GM19467 (cell line): ENCODE data around the gene PTPRT.

Experiments
- ATAC-seq: cut with Tn5 transposase; IDR thresholded peaks from one replicate; pipeline ENCODE4 v1.9.1; 2021; ENCODE audit warnings: mild to moderate bottlenecking, moderate library complexity; ENCODE audit not compliant: unreplicated experiment

Gene PTPRT

DNA sequence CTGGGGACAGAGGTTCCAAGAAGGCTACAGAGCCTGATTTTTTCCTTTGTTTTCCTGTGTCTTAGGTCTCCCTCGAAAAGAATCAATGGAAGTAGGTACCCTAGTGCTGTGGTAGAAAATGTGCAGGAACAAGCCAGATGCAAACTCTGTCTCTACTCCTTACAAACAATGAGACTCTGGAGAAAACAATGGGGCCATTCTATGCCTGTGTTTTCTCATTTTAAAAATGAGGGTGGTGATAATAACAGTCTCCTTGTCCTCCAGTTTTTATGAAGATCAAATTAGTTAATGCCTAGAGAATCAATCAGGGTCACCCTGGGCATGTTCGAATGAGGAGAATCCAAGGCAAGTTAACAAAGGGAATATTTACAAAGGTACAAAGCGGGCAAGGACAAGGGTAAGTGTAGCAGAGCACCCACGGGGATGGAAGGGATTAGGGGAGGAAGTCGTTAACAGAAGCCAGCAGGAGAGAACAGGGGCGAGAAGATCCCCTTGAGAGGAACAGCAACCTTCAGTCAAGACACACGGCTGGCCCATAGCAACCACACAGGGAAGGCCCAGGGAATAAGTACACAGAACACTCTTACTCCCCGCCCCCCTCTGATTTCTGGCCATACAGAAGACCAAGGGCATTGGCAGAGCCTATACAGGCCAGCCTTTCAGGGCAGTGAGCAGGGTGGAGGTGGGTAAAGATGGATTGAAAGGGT, 342.8 kb downstream of the PTPRT start:
- ATAC-seq, result no peak

GRCh38 chr20:42844751-42845150, 345.0 kb downstream of the PTPRT start:
- no peak for ATAC-seq

- ATAC-seq, result no peak
Measured at GRCh38 chr20:42837456-42837855, 352.2 kb downstream of the PTPRT start.

GRCh38 chr20:42836339-42836738, 353.4 kb downstream of the PTPRT start:
- ATAC-seq, result no peak

- ATAC-seq, result no peak
Measured at GRCh38 chr20:42807876-42808275, 381.8 kb downstream of the PTPRT start.

- ATAC-seq, result no peak
Measured at GRCh38 chr20:42795111-42795695, 394.5 kb downstream of the PTPRT start.

DNA sequence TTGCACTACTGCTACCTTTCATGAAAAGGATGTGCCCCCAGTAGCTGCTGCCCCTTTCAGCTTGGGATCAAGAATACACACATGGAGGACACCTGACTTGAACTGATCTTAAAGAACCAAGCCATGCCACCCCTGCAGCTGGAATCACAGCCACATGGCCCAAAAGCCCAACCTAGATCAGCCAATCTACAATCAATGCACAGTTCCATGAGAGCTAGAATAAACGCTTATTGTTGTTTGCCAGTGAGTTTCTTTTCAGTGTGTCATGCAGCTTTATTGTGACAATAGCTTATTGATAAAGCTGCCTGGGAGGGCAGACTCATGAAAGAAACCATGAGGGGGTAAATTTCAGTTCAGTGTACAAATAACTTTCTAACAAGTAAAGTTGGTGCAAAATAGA, 397.7 kb downstream of the PTPRT start:
- ATAC-seq, result no peak

DNA sequence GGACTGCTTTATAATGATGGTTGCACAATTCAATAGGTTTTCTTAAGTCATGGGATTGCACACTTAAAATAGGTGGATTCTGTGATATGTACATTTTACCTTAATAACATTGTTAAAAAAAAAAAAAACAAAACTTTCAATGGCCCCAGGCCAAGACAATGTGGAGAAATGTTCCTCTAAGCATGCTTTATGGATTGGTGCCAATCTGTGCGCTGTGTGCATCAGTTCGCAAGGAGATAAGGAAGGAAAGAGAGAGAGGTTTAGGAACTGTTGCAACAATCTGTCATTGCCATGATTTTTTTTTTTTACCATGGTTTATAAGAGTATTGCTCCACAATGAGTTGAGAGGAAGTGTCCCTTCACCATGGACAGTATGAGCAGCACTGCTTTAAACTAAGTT, 399.6 kb downstream of the PTPRT start:
- no peak for ATAC-seq

DNA sequence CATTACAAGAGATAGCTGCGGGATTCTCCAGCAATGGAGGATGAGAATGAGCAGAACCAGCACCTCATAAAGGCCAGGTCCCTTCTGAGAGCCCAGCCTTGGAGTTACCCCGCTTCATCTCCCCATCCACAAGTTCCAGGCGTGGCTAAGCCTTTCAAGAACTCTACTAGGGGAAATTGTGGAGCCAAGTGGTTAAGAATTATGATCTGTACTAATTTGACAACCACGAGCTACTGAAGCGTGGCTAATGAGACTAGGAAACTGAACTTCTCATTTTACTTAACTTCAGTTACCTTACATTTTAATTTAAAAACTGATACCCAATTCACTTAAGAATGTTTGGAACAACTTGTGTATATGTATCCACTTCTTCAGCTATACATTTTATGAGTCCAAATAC, 401.0 kb downstream of the PTPRT start:
- no peak for ATAC-seq

DNA sequence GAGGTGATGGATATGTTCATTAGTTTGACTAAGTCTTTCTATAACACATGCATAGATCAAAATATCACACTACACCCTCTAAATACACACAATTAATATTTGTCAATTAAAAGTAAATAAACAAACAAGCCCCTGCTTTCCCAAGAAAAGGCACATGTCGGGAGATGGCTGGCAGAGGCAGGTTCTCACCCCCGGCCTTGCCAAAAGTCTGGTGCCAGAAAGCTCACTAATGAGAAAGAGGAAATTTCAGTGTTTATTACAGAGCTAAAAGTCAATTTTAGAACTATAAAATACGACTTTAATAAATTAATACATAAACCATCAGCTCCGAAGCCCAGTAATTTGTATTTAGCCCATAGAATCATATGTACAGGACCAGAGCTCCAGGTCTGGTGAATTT, 404.7 kb downstream of the PTPRT start:
- no peak for ATAC-seq

DNA sequence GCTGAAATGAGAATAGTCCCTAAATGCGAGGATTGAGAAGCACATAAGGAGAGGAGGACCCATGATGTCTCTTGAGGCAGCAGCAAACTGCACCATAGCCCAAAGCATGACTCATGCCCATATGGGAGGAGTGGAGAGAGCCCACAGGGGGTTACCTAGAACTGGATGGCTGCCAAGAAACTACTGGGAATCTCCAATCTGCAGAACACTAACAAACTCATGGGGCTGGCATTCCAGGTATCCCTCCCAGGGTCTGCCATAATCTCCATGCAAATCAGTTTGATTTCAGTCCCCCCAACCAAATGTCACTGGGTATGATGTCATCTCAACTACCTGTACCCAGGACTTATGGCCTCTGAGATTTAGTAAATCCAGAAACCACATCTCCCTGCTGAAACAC, 410.5 kb downstream of the PTPRT start:
- no peak for ATAC-seq

GRCh38 chr20:42775866-42776265, 413.8 kb downstream of the PTPRT start:
- no peak for ATAC-seq

- no peak for ATAC-seq
Measured at GRCh38 chr20:42775037-42775436, 414.7 kb downstream of the PTPRT start.

- no peak for ATAC-seq
Measured at GRCh38 chr20:42763015-42763414, 426.7 kb downstream of the PTPRT start.

DNA sequence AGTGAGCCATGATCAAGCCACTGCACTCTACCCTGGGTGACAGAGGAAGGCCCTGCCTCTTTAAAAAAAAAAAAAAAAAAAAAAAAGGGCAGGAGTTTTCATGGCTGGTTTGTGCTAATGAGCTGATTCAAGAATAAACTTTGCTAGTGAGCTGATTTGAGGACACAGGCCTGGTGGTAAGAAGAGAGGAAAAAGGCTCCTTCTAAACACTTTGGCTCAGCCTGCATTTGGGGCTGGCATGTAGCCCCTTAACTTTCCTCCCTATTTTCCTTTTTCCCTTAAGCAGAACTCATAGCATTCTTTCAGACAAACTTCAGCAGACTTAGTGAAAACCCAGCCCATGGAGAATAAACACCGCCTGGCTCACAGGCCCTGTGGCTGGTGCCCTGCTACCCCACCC, 432.7 kb downstream of the PTPRT start:
- no peak for ATAC-seq

DNA sequence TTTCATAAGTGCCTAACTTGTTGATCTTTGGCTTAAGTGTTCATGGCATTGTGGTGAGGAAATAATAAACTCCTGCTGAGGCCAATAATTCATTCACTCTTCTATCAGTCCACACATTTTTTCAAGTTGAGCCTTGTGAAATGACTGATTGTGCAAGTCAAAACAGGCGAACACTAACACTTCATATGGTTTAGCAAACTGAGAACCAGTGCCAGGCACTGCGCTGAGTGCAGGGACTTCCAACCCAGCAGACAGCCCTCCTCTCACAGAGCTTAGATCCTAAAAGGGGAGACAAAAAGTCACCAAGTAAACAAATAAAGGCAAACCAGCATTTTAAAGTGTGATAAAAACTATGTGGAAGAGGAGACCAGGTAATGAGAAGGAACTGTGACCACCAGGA, 435.0 kb downstream of the PTPRT start:
- ATAC-seq, result no peak

DNA sequence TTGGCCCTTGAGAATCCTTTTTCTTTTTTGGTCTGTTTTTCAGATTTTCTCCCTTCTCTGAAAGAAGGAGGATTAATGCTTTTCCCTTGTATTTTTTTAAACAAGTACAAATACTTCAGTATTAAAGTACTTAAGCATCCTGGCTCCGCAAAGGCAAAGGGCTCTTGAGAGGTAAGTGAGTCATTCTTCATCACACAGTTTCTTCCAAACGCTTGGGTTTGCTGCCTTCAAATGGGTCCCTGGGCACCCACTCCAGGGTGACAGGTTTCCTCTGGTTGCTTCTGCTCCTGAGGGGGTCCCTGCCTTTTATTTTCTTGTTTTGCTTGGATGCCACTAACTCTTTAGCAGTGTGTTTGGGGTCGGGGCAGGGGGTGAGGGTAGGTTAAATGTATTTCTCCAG, 437.1 kb downstream of the PTPRT start:
- no peak for ATAC-seq

- no peak for ATAC-seq
Measured at GRCh38 chr20:42749556-42749955, 440.1 kb downstream of the PTPRT start.

DNA sequence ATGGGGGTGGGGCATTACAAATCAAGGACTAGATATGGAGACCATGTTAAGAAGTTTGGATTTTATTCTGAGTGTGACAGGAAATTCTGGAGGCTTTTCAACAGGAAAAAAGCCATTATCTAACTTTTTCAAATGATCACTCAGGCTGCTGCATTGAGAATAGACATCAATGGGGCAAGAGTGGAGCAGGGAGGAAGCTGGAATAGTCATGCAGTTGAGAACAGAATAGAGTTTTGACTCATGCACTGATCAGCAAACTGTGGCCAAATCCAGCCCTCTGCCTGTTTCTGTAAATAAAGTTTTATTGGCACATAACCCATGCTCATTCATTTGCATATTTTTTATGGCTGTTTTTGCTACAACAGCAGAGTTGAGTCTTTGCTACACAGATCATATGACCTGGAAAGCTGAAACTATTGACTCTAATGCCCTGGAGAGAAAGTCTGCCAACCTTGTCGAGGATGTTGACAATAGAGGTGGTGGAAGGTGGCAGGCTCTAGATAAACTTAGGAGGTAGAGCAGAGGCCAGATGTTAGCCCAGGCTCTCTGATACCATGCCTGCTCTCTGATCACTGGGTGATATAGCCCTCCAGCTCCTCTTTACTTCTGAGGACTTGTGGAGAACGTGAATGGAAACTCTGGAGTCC, 441.8 kb downstream of the PTPRT start:
- no peak for ATAC-seq

DNA sequence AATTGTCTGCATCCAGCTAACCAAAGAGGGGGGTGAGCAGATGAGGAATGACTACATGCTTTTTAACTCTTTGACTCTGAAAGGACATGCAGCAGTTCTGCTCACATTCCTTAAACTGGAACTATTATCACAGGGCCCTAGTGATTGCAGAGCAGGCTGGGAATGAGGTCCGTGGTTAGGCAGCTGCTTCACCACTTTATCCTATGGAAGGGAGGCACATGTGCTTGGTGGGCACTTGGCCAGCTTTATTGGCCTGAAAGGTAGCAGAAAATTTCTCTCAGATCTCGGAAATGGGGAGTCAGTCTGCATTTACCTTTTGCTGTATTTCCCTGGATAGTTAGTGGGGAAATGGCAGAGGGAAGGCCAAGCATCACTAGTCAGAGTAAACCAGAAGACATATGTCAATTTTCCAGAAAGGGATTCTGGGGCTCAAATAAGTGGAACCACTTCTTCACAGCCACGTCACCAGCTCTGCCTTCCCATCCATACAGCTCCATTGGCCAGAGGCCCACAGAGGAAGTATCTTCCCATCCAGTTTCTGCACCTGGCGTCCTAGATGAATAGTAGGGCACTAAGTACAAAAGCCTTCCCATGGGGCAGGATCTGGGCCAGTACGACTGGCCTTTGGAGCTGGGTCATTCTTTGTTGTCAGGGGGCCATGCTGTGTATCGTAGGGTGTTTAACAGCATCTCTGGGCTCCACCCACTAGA, 444.8 kb downstream of the PTPRT start:
- ATAC-seq, result no peak

- no peak for ATAC-seq
Measured at GRCh38 chr20:42742926-42743325, 446.8 kb downstream of the PTPRT start.

GRCh38 chr20:42741906-42742305, 447.8 kb downstream of the PTPRT start:
- no peak for ATAC-seq
